SK-N-SH treated with all-trans-retinoic acid at 6 μM for 48 hours (cell line): ENCODE measurements around the gene WFDC6.

ENCODE experiments used
- ARNTL ChIP-seq: fragments of 450-650 bp; formaldehyde crosslinking; IDR thresholded peaks from 2 replicates; pipeline ENCODE4 v1.5.0; 2020; ENCODE audit warnings: low read depth, mild to moderate bottlenecking, moderate library complexity, borderline replicate concordance
- CSDC2 ChIP-seq: fragments of 250-450 bp; sonication (Bioruptor Pico); IDR thresholded peaks from 2 replicates; pipeline ENCODE4 v1.5.0; 2020; ENCODE audit warnings: mild to moderate bottlenecking, moderate library complexity
- GLIS3 ChIP-seq: fragments of 250-450 bp; sonication (Bioruptor Pico); IDR thresholded peaks from 2 replicates; pipeline ENCODE4 v1.5.0; 2020; ENCODE audit warnings: mild to moderate bottlenecking, moderate library complexity
- SNAI2 ChIP-seq: fragments of 250-450 bp; sonication (Bioruptor Pico); IDR thresholded peaks from 2 replicates; pipeline ENCODE4 v1.5.0; 2020; ENCODE audit warnings: mild to moderate bottlenecking, moderate library complexity
- ZC3H10 ChIP-seq: fragments of 250-450 bp; sonication (Bioruptor Pico); IDR thresholded peaks from 2 replicates; pipeline ENCODE4 v1.5.1; 2021; ENCODE audit warnings: mild to moderate bottlenecking, moderate library complexity
- ZFP30 ChIP-seq: fragments of 450-650 bp; formaldehyde crosslinking; IDR thresholded peaks from 2 replicates; pipeline ENCODE4 v1.5.0; 2022; ENCODE audit warnings: mild to moderate bottlenecking, moderate library complexity
- ZNF8 ChIP-seq: fragments of 450-650 bp; formaldehyde crosslinking; IDR thresholded peaks from 2 replicates; pipeline ENCODE4 v1.5.0; 2020; ENCODE audit warnings: mild to moderate bottlenecking, moderate library complexity

GRCh38 chr20:45581702-45582101, 42.4 kb upstream of the WFDC6 start:
- TF ChIP-seq ARNTL (CRISPR knock-in tag) = no peak
- TF ChIP-seq SNAI2 (CRISPR knock-in tag) = no peak
- no peak for TF ChIP-seq CSDC2 (CRISPR knock-in tag)
- no peak for TF ChIP-seq ZNF8 (CRISPR knock-in tag)
- no peak for TF ChIP-seq ZC3H10 (CRISPR knock-in tag)
- TF ChIP-seq GLIS3 = no peak
- TF ChIP-seq ZFP30 (CRISPR knock-in tag) = no peak
